Neural progenitor cell (in vitro differentiated cells): ENCODE results near the gene C5orf34. TPM values are rescaled to one million over a fixed set of nuclear protein-coding genes. Genes with fewer than 3 reads are reported as not detected.

Experiments used
- DNase-seq: peaks from one replicate; pipeline ENCODE4 v3.0.0-alpha.2; 2016; ENCODE audit warnings: low spot score
- H2AFZ ChIP-seq: fragments of 200-600 bp; sonication (generic); replicated peaks from 2 replicates; pipeline ENCODE4 v1.6.1; 2016; ENCODE audit warnings: antibody characterized with exemption
- H3F3A ChIP-seq: fragments of 200-600 bp; sonication (generic); 2 replicates; pipeline ENCODE4 v1.6.1; 2016; ENCODE audit warnings: antibody characterized with exemption, low read depth
- H3K27ac ChIP-seq: fragments of 200-600 bp; sonication (generic); 2 replicates; pipeline ENCODE4 v1.5.1; 2016; ENCODE audit warnings: mild to moderate bottlenecking
- H3K27me3 ChIP-seq: fragments of 200-600 bp; sonication (generic); 2 replicates; pipeline ENCODE4 v1.6.1; 2016; ENCODE audit warnings: mild to moderate bottlenecking, moderate library complexity
- H3K36me3 ChIP-seq: fragments of 200-600 bp; sonication (generic); 2 replicates; pipeline ENCODE4 v1.5.1; 2016
- H3K4me1 ChIP-seq: fragments of 200-600 bp; sonication (generic); 2 replicates; pipeline ENCODE4 v1.6.1; 2016; ENCODE audit warnings: mixed run types
- H3K4me2 ChIP-seq: fragments of 200-600 bp; sonication (generic); 2 replicates; pipeline ENCODE4 v1.6.1; 2016
- H3K4me3 ChIP-seq: fragments of 200-600 bp; sonication (generic); 2 replicates; pipeline ENCODE4 v1.5.1; 2016
- H3K79me2 ChIP-seq: fragments of 200-600 bp; sonication (generic); 2 replicates; pipeline ENCODE4 v1.6.1; 2016; ENCODE audit warnings: low read depth
- H3K9ac ChIP-seq: fragments of 200-600 bp; sonication (generic); 2 replicates; pipeline ENCODE4 v1.6.1; 2016
- H3K9me3 ChIP-seq: fragments of 200-600 bp; sonication (generic); 2 replicates; pipeline ENCODE4 v1.5.1; 2016; ENCODE audit warnings: low read depth
- H4K20me1 ChIP-seq: fragments of 200-600 bp; sonication (generic); 2 replicates; pipeline ENCODE4 v1.6.1; 2016; ENCODE audit warnings: low read depth
- H3K27ac Mint-ChIP-seq: 3 replicates; pipeline ENCODE4 v1.8.0; 2021; ENCODE audit warnings: mixed read lengths
- H3K27me3 Mint-ChIP-seq: 2 replicates; pipeline ENCODE4 v1.8.0; 2022; ENCODE audit warnings: low read depth, mild to moderate bottlenecking, inconsistent platforms, moderate library complexity, mixed read lengths; ENCODE audit not compliant: insufficient read depth
- H3K36me3 Mint-ChIP-seq: 3 replicates; pipeline ENCODE4 v1.8.0; 2021; ENCODE audit warnings: mixed read lengths
- H3K4me1 Mint-ChIP-seq: 3 replicates; pipeline ENCODE4 v1.8.0; 2021; ENCODE audit warnings: mixed read lengths
- H3K4me3 Mint-ChIP-seq: 3 replicates; pipeline ENCODE4 v1.8.0; 2021; ENCODE audit warnings: mild to moderate bottlenecking, moderate library complexity, mixed read lengths
- H3K9me3 Mint-ChIP-seq: 3 replicates; pipeline ENCODE4 v1.8.0; 2020; ENCODE audit warnings: mixed read lengths
- CTCF ChIP-seq: fragments of 200-600 bp; sonication (generic); IDR thresholded peaks from 2 replicates; pipeline ENCODE4 v1.5.1; 2017; ENCODE audit warnings: antibody characterized with exemption, mild to moderate bottlenecking
- EZH2 ChIP-seq: fragments of 200-600 bp; sonication (generic); IDR thresholded peaks from 2 replicates; pipeline ENCODE4 v1.6.1; 2017; ENCODE audit warnings: antibody characterized with exemption, mild to moderate bottlenecking, moderate library complexity
- EZH2phosphoT487 ChIP-seq: fragments of 200-600 bp; sonication (generic); IDR thresholded peaks from 2 replicates; pipeline ENCODE4 v1.6.1; 2017; ENCODE audit warnings: antibody characterized with exemption
- total RNA-seq: library from RNA; depleted of rRNA; stranded (reverse); fragments of >200 nt; gene quantifications from 2 replicates; pipeline ENCODE4 v1.2.3, GENCODE V29; 2015; ENCODE audit warnings: low replicate concordance

The C5orf34 gene
- total RNA-seq, 1 donor from 2014 or later = 17.2 TPM

GRCh38 chr5:43437062-43437660 is 77.8 kb downstream of the C5orf34 start:
- Histone ChIP-seq H2AFZ (no peak overlapping the region), H3F3A (no peaks in the 10 kb centered on the region), H3K27ac (no peak overlapping the region), H3K9ac (no peak overlapping the region), H3K4me3 (no peak overlapping the region), H3K4me1 (no peaks in the 10 kb centered on the region), H4K20me1 (no peaks in the 10 kb centered on the region), H3K4me2 (no peak overlapping the region), H3K9me3 (no peaks in the 10 kb centered on the region), H3K79me2 (no peaks in the 10 kb centered on the region), H3K36me3 (no peaks in the 10 kb centered on the region), H3K27me3 (no peaks in the 10 kb centered on the region)
- Mint-ChIP-seq H3K27ac (no peak overlapping the region), H3K4me3 (no peak overlapping the region), H3K4me1 (peaks cover 7% of the 10 kb centered on the region), H3K9me3 (peaks cover 27% of the 10 kb centered on the region), H3K27me3 (no peaks in the 10 kb centered on the region), H3K36me3 (no peaks in the 10 kb centered on the region)
- TF ChIP-seq EZH2phosphoT487 (no peak), CTCF (no peak), EZH2 (no peak)
- no peak for DNase-seq

Other genes with a start within 250 kb of the C5orf34 start
- 221 and 274 TPM in 2 replicates for gene HMGCS1, start 201.7 kb downstream of the C5orf34 start, total RNA-seq
- 0.06 TPM in 1 of 2 replicates, not detected in the other for gene CCL28, start 102.8 kb downstream of the C5orf34 start, total RNA-seq
- gene TMEM267, start 31.3 kb downstream of the C5orf34 start, total RNA-seq = 7.8 and 15.3 TPM in 2 replicates
- 151 and 213 TPM in 2 replicates for gene PAIP1, start 41.9 kb upstream of the C5orf34 start, total RNA-seq
- 24.3 and 56.3 TPM in 2 replicates for gene NNT, start 88.0 kb upstream of the C5orf34 start, total RNA-seq